Trophoblast cell (in vitro differentiated cells and primary cell): ENCODE measurements around the gene VPS39.

ENCODE experiments used
- DNase-seq, 2 donors: peaks; one replicate each; pipeline ENCODE4 v3.0.0-alpha.2; 2016
- H2AFZ ChIP-seq: 2 replicates; pipeline ENCODE4 v1.6.1; 2013; ENCODE audit warnings: low read length, moderate library complexity, mild to moderate bottlenecking; ENCODE audit not compliant: insufficient read depth, poor library complexity
- H2AK5ac ChIP-seq: 2 replicates; pipeline ENCODE4 v1.6.1; 2013; ENCODE audit warnings: mild to moderate bottlenecking, low read length
- H2BK120ac ChIP-seq: 2 replicates; pipeline ENCODE4 v1.6.1; 2013; ENCODE audit warnings: low read length, mild to moderate bottlenecking, moderate library complexity; ENCODE audit not compliant: insufficient read depth, poor library complexity
- H2BK12ac ChIP-seq: 2 replicates; pipeline ENCODE4 v1.6.1; 2013; ENCODE audit warnings: mild to moderate bottlenecking, low read length, moderate library complexity
- H2BK5ac ChIP-seq: 2 replicates; pipeline ENCODE4 v1.6.1; 2013; ENCODE audit warnings: low read length, low read depth, moderate library complexity, mild to moderate bottlenecking; ENCODE audit not compliant: poor library complexity
- H3K14ac ChIP-seq: 2 replicates; pipeline ENCODE4 v1.6.1; 2013; ENCODE audit warnings: mild to moderate bottlenecking, low read length
- H3K18ac ChIP-seq: 2 replicates; pipeline ENCODE4 v1.6.1; 2013; ENCODE audit warnings: mild to moderate bottlenecking, low read length
- H3K23ac ChIP-seq: 2 replicates; pipeline ENCODE4 v1.6.1; 2013; ENCODE audit warnings: low read length
- H3K27ac ChIP-seq: 2 replicates; pipeline ENCODE4 v1.5.1; 2013; ENCODE audit warnings: low read depth, mild to moderate bottlenecking, inconsistent platforms, low read length, moderate library complexity
- H3K27me3 ChIP-seq: 2 replicates; pipeline ENCODE4 v1.6.1; 2013; ENCODE audit warnings: inconsistent platforms, mild to moderate bottlenecking, low read length, moderate library complexity; ENCODE audit not compliant: insufficient read depth
- H3K36me3 ChIP-seq, 2 experiments: 1 replicate in 1 of 2; 2 replicates in 1 of 2; pipeline ENCODE4 v1.6.1; 2013; ENCODE audit warnings: low read length in 2 of 2, mild to moderate bottlenecking in 2 of 2, moderate library complexity in 1 of 2; ENCODE audit not compliant: insufficient read depth in 2 of 2, control insufficient read depth in 1 of 2
- H3K4ac ChIP-seq: 2 replicates; pipeline ENCODE4 v1.6.1; 2013; ENCODE audit warnings: low read depth, mild to moderate bottlenecking, low read length, moderate library complexity
- H3K4me1 ChIP-seq, 2 experiments: 1 replicate in 1 of 2; 2 replicates in 1 of 2; pipeline ENCODE4 v1.6.1; 2013; ENCODE audit warnings: low read length in 2 of 2, mild to moderate bottlenecking in 2 of 2, moderate library complexity in 1 of 2; ENCODE audit not compliant: insufficient read depth in 2 of 2, control insufficient read depth in 1 of 2
- H3K4me2 ChIP-seq: 2 replicates; pipeline ENCODE4 v1.6.1; 2013; ENCODE audit warnings: inconsistent platforms, mild to moderate bottlenecking, low read length, moderate library complexity
- H3K4me3 ChIP-seq: 2 replicates; pipeline ENCODE4 v1.5.1; 2013; ENCODE audit warnings: mild to moderate bottlenecking, low read depth, low read length, inconsistent platforms
- H3K79me1 ChIP-seq: one replicate; pipeline ENCODE4 v1.6.1; 2013; ENCODE audit warnings: low read length
- H3K79me2 ChIP-seq: 2 replicates; pipeline ENCODE4 v1.6.1; 2013; ENCODE audit warnings: low read length, mild to moderate bottlenecking; ENCODE audit not compliant: control insufficient read depth, insufficient read depth, poor library complexity
- H3K9ac ChIP-seq: 2 replicates; pipeline ENCODE4 v1.6.1; 2013; ENCODE audit warnings: mild to moderate bottlenecking, low read length
- H3K9me3 ChIP-seq: 2 replicates; pipeline ENCODE4 v1.6.1; 2013; ENCODE audit warnings: low read depth, mild to moderate bottlenecking, control low read depth, inconsistent platforms, low read length; ENCODE audit not compliant: insufficient read depth
- H4K12ac ChIP-seq: 2 replicates; pipeline ENCODE4 v1.6.1; 2013; ENCODE audit warnings: low read depth, mild to moderate bottlenecking, low read length, moderate library complexity
- H4K8ac ChIP-seq: 2 replicates; pipeline ENCODE4 v1.6.1; 2013; ENCODE audit warnings: low read depth, mild to moderate bottlenecking, low read length, moderate library complexity
- H4K91ac ChIP-seq: one replicate; pipeline ENCODE4 v1.6.1; 2013; ENCODE audit warnings: low read depth, mild to moderate bottlenecking, low read length, moderate library complexity
- WGBS: extraction: QIAGEN DNeasy Blood & Tissue Kit; methylation state at CpG from one replicate; pipeline ENCODE4 v1.1.7; 2013; ENCODE audit warnings: missing lambda C conversion rate; ENCODE audit not compliant: insufficient read length, insufficient coverage; ENCODE audit errors: extremely low coverage; 5-methylcytosine and 5-hydroxymethylcytosine counted together

Gene VPS39

GRCh38 chr15:42138968-42139386 lies 69.1 kb downstream of the VPS39 start:
- H3K9ac ChIP-seq = no peak overlapping the region
- no peaks in the 10 kb centered on the region for H3K79me1 ChIP-seq

DNA sequence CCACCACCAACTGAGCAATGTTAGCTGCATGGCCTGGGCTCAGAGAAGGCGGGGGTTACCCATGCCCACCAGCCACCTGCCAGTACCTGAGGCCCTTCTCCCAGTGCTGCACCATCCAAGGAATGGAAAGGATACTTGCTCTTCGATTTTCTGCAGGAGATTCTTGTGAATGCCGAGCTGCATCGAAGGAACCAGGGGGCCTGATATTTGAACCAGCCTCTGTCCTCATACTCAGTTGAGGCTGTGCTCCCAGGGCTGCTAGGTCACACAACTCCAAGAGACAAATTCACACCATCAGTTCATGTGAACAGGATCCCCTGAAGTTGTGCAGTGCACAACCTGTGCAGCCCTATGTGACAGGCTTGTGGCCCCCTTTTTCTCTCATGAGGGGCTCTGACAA lies 69.7 kb downstream of the VPS39 start:
- peaks cover 4% of the 10 kb centered on the region for H3K9me3 ChIP-seq
- no peak overlapping the region for H2AK5ac ChIP-seq
- no peaks in the 10 kb centered on the region for H3K79me1 ChIP-seq
- no CpG with 5 or more reads among the region's 4 CpGs for WGBS
- DNase-seq = no peak
- H3K9ac ChIP-seq = no peak overlapping the region
- H2BK5ac ChIP-seq = no peak overlapping the region
- no peak overlapping the region for H3K14ac ChIP-seq
- H3K4ac ChIP-seq = no peak overlapping the region
- H4K8ac ChIP-seq = no peak overlapping the region
- no peaks in the 10 kb centered on the region for H3K27me3 ChIP-seq
- H2BK120ac ChIP-seq = no peak overlapping the region
- no peak overlapping the region for H2AFZ ChIP-seq
- H3K23ac ChIP-seq = no peak overlapping the region
- H3K27ac ChIP-seq = no peak overlapping the region
- H3K4me1 ChIP-seq = no peaks in the 10 kb centered on the region
- no peaks in the 10 kb centered on the region for H3K79me2 ChIP-seq
- H3K36me3 ChIP-seq = no peaks in the 10 kb centered on the region
- no peak overlapping the region for H4K91ac ChIP-seq
- no peak overlapping the region for H3K18ac ChIP-seq
- no peak overlapping the region for H3K4me2 ChIP-seq
- no peak overlapping the region for H4K12ac ChIP-seq
- no peak overlapping the region for H2BK12ac ChIP-seq
- H3K4me3 ChIP-seq = no peak overlapping the region

More at GRCh38 chr15:42138968-42139386, 69.1 kb downstream of the VPS39 start:
- no peaks in the 10 kb centered on the region for H3K4me1 ChIP-seq
- no peak overlapping the region for H2BK120ac ChIP-seq
- no peak overlapping the region for H3K4ac ChIP-seq
- H3K14ac ChIP-seq = no peak overlapping the region
- H3K27me3 ChIP-seq = no peaks in the 10 kb centered on the region
- H3K9me3 ChIP-seq = peaks cover 4% of the 10 kb centered on the region
- H2AFZ ChIP-seq = no peak overlapping the region
- no peak overlapping the region for H3K27ac ChIP-seq
- no peak for DNase-seq
- H3K4me3 ChIP-seq = no peak overlapping the region
- H4K91ac ChIP-seq = no peak overlapping the region
- H2BK12ac ChIP-seq = no peak overlapping the region
- no peak overlapping the region for H4K12ac ChIP-seq
- no peak overlapping the region for H4K8ac ChIP-seq
- no peak overlapping the region for H3K4me2 ChIP-seq
- no peaks in the 10 kb centered on the region for H3K79me2 ChIP-seq
- WGBS = no CpG with 5 or more reads among the region's 3 CpGs
- no peak overlapping the region for H3K23ac ChIP-seq
- H3K18ac ChIP-seq = no peak overlapping the region
- no peak overlapping the region for H2AK5ac ChIP-seq
- H3K36me3 ChIP-seq = no peaks in the 10 kb centered on the region
- H2BK5ac ChIP-seq = no peak overlapping the region

GRCh38 chr15:42137461-42138261 lies 70.4 kb downstream of the VPS39 start:
- Histone ChIP-seq H3K36me3 (no peaks in the 10 kb centered on the region), H3K9ac (no peak overlapping the region), H3K4ac (no peak overlapping the region), H3K4me2 (no peak overlapping the region), H3K23ac (no peak overlapping the region), H2BK120ac (no peak overlapping the region), H3K79me1 (no peaks in the 10 kb centered on the region), H3K79me2 (no peaks in the 10 kb centered on the region), H3K4me3 (no peak overlapping the region), H2AK5ac (no peak overlapping the region), H4K8ac (no peak overlapping the region), H3K27ac (no peak overlapping the region), H2BK5ac (no peak overlapping the region), H3K27me3 (no peaks in the 10 kb centered on the region), H3K14ac (no peak overlapping the region), H3K4me1 (no peaks in the 10 kb centered on the region), H3K9me3 (peaks cover 4% of the 10 kb centered on the region), H4K91ac (no peak overlapping the region), H4K12ac (no peak overlapping the region), H2BK12ac (no peak overlapping the region), H3K18ac (no peak overlapping the region), H2AFZ (no peak overlapping the region)
- WGBS = 100% methylated on average over 1 of the region's 11 CpGs
- DNase-seq = peak in 1 of 2 donors; percentile 66

GRCh38 chr15:42136513-42136912 lies 71.6 kb downstream of the VPS39 start:
- Histone ChIP-seq H3K79me2 (no peaks in the 10 kb centered on the region), H2BK5ac (no peak overlapping the region), H2AK5ac (no peak overlapping the region), H3K79me1 (no peaks in the 10 kb centered on the region), H3K4me3 (no peak overlapping the region), H3K18ac (no peak overlapping the region), H3K9ac (no peak overlapping the region), H3K27ac (no peak overlapping the region), H3K9me3 (peaks cover 4% of the 10 kb centered on the region), H2BK12ac (no peak overlapping the region), H3K4me2 (no peak overlapping the region), H4K91ac (no peak overlapping the region), H3K27me3 (no peaks in the 10 kb centered on the region), H4K8ac (no peak overlapping the region), H3K14ac (no peak overlapping the region), H3K36me3 (no peaks in the 10 kb centered on the region), H3K23ac (no peak overlapping the region), H2BK120ac (no peak overlapping the region), H2AFZ (no peak overlapping the region), H3K4me1 (no peaks in the 10 kb centered on the region), H3K4ac (no peak overlapping the region), H4K12ac (no peak overlapping the region)
- DNase-seq = no peak
- no CpG with 5 or more reads among the region's 11 CpGs for WGBS
